PC-9 (cell line): ENCODE results near the gene NCK2. TPM values are rescaled to one million over a fixed set of nuclear protein-coding genes. Genes with fewer than 3 reads are reported as not detected.

Experiments used
- BruUV-seq: library from RNA; stranded (reverse); fragments of 400-500 nt; replicated peaks from 2 replicates; lab custom pipeline; 2021; lab: Mats Ljungman, UMichigan
- CTCF ChIA-PET: fragments of 300-600 bp; sonication (Branson Sonifier 250); formaldehyde crosslinking; loops from one replicate; lab custom pipeline; 2022; ENCODE audit warnings: antibody characterized with exemption; lab: Charles Lee
- POLR2A ChIA-PET: fragments of 300-600 bp; sonication (Branson Sonifier 250); formaldehyde crosslinking; loops from one replicate; lab custom pipeline; 2022; ENCODE audit warnings: antibody characterized with exemption; ENCODE audit not compliant: unreplicated experiment; lab: Charles Lee
- DNase-seq, 2 experiments: peaks; one replicate each; pipeline versions ENCODE4 v3.0.0 to v3.0.0-alpha.2; 2015 to 2022; ENCODE audit warnings: mixed read lengths in 1 of 2
- H2AFZ ChIP-seq: fragments of 200-600 bp; sonication (generic); 2 replicates; pipeline ENCODE4 v1.8.1; 2017; ENCODE audit warnings: antibody characterized with exemption
- H3F3A ChIP-seq: fragments of 200-600 bp; sonication (generic); 2 replicates; pipeline ENCODE4 v1.8.1; 2017; ENCODE audit warnings: antibody characterized with exemption, mild to moderate bottlenecking, low read depth; ENCODE audit not compliant: insufficient read depth
- H3K27ac ChIP-seq: fragments of 200-600 bp; sonication (generic); 2 replicates; pipeline ENCODE4 v1.6.1; 2016; ENCODE audit warnings: mixed run types
- H3K27me3 ChIP-seq: fragments of 200-600 bp; sonication (generic); 2 replicates; pipeline ENCODE4 v1.6.1; 2016; ENCODE audit warnings: low read depth, mixed run types; ENCODE audit not compliant: insufficient read depth
- H3K36me3 ChIP-seq: fragments of 200-600 bp; sonication (generic); 2 replicates; pipeline ENCODE4 v1.6.1; 2016; ENCODE audit warnings: low read depth, mixed run types
- H3K4me1 ChIP-seq: fragments of 200-600 bp; sonication (generic); replicated peaks from 2 replicates; pipeline ENCODE4 v1.6.1; 2016; ENCODE audit warnings: mixed run types; ENCODE audit not compliant: insufficient read depth
- H3K4me2 ChIP-seq: fragments of 200-600 bp; sonication (generic); 2 replicates; pipeline ENCODE4 v1.6.1; 2017; ENCODE audit warnings: mixed run types
- H3K4me3 ChIP-seq: fragments of 200-600 bp; sonication (generic); 2 replicates; pipeline ENCODE4 v1.6.1; 2016; ENCODE audit warnings: mixed run types
- H3K79me2 ChIP-seq: fragments of 200-600 bp; sonication (generic); 2 replicates; pipeline ENCODE4 v1.6.1; 2017; ENCODE audit warnings: low read depth, mixed run types
- H3K9me2 ChIP-seq: fragments of 200-600 bp; sonication (generic); 2 replicates; pipeline ENCODE4 v1.8.1; 2017; ENCODE audit warnings: mild to moderate bottlenecking; ENCODE audit not compliant: insufficient read depth
- H3K9me3 ChIP-seq: fragments of 200-600 bp; sonication (generic); 2 replicates; pipeline ENCODE4 v1.8.1; 2016; ENCODE audit warnings: low read depth; ENCODE audit not compliant: insufficient read depth
- H4K20me1 ChIP-seq: fragments of 200-600 bp; sonication (generic); 2 replicates; pipeline ENCODE4 v1.8.1; 2017; ENCODE audit not compliant: insufficient read depth
- EZH2 ChIP-seq: fragments of 200-600 bp; sonication (generic); IDR thresholded peaks from 2 replicates; pipeline ENCODE4 v1.8.0; 2017; ENCODE audit warnings: antibody characterized with exemption, low read depth
- intact Hi-C: fragments of 100-400 bp; cut with micrococcal nuclease; formaldehyde crosslinking; loops from one replicate; pipeline ENCODE4 v1.10.0; 2022; ENCODE audit not compliant: unreplicated experiment
- total RNA-seq: library from RNA; stranded (reverse); gene quantifications from 2 replicates; pipeline ENCODE4 v1.2.3, GENCODE V29; 2021
- TF ChIP-seq, protein P1 (sequence below): fragments of 200-600 bp; sonication (generic); conservative IDR thresholded peaks from 2 replicates; pipeline ENCODE4 v1.6.1; 2017; ENCODE audit warnings: mixed run types, antibody characterized with exemption, mild to moderate bottlenecking, moderate library complexity

NCK2 gene
- total RNA-seq, 1 experiment from 2014 or later, result 26.0 TPM

DNA sequence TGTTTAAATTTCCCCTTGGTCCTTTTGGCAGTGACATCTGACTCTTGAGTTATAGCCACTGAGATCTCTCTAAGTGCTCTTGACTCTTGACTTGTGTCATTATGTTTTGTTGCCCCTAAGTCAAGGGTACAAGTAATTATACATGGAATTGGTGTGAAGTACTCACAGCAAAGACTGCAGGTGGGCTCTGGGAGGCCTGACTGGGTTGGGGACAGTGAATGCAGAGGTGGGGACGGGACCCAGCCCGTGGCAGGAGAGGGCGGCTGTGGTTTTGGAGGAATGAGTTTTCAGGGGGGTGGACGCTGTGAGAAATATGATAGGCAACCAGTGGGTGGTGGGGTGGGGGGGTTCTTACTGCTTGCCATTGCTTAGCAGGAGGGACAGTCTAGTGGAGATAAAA lies 97.8 kb downstream of the NCK2 start:
- TF ChIP-seq, protein P1, sequence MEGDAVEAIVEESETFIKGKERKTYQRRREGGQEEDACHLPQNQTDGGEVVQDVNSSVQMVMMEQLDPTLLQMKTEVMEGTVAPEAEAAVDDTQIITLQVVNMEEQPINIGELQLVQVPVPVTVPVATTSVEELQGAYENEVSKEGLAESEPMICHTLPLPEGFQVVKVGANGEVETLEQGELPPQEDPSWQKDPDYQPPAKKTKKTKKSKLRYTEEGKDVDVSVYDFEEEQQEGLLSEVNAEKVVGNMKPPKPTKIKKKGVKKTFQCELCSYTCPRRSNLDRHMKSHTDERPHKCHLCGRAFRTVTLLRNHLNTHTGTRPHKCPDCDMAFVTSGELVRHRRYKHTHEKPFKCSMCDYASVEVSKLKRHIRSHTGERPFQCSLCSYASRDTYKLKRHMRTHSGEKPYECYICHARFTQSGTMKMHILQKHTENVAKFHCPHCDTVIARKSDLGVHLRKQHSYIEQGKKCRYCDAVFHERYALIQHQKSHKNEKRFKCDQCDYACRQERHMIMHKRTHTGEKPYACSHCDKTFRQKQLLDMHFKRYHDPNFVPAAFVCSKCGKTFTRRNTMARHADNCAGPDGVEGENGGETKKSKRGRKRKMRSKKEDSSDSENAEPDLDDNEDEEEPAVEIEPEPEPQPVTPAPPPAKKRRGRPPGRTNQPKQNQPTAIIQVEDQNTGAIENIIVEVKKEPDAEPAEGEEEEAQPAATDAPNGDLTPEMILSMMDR, result no peak
- TF ChIP-seq EZH2, result no peak
- H3K79me2 ChIP-seq, result no peaks in the 10 kb centered on the region

DNA sequence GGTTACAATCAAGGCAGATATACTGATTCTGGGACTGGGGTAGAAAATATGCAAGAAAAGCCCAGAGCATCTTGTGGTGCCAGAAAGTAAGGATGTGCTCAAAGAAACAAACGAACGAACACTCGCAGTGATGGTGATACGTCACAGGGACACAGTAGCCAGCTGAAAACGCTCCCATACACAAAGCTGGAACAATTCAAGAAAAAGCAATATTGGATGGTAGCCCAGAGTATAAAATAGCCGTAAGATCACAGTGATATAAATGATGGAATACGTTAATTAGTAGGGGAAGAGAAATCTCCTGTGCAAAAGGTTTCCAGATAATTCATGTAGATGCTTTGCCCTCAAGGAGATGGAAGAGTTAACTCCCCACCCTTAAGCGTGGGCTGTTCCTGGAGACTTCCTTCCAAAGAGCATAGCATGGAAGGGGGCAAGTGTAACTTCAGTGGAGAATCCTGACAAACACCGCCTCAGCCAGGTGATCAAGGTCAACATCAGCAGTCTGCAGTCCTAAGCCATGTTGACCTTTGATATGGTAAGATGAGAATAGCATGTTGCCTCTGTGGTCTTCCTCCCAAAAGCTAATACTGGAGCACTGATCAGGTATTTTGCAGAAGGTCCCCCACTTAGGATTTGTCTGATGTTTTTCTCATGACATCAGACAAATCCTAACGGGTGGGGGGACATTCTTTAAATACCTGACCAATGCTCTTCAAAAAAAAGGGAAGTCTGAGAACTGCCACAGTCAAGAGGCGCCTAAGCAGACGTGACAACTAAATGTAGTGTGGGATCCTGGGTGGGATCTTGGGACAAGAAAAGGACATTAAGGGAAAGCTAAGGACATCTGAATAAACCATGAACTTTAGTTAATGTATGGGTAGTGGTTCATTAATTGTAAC lies 99.0 kb downstream of the NCK2 start:
- DNase-seq, result no peak
- TF ChIP-seq EZH2, result no peak
- TF ChIP-seq, protein P1, result no peak
- ChIA-PET CTCF (interaction anchor here (0.7 kb wide), 1 partner anchor 35 kb away, joined by 12 read pairs; no protein-coding TSS in a partner anchor), POLR2A (no interaction called here)
- Histone ChIP-seq H3K9me2 (0 out of 2 replicates have a peak, but pooled peaks cover 5% of the 10 kb centered on the region), H3K4me2 (no peak overlapping the region), H3K79me2 (no peaks in the 10 kb centered on the region), H3F3A (peaks cover 6% of the 10 kb centered on the region; the same call in 1 of the 2 replicates), H3K4me3 (no peak overlapping the region), H3K4me1 (no peaks in the 10 kb centered on the region), H3K36me3 (no peaks in the 10 kb centered on the region), H4K20me1 (no peaks in the 10 kb centered on the region), H3K27me3 (no peaks in the 10 kb centered on the region), H2AFZ (no peak overlapping the region), H3K27ac (no peak overlapping the region), H3K9me3 (no peaks in the 10 kb centered on the region)
- intact Hi-C loops, result loop anchor here (1.0 kb wide), 1 partner anchor 10 kb away; no protein-coding TSS in a partner anchor
- no TSS peak for BruUV-seq

More for the DNA sequence above, 97.8 kb downstream of the NCK2 start:
- ChIA-PET POLR2A (no interaction called here), CTCF (no interaction called here)
- H3K27me3 ChIP-seq, result no peaks in the 10 kb centered on the region
- H2AFZ ChIP-seq, result no peak overlapping the region
- peaks cover 6% of the 10 kb centered on the region; the same call in 1 of the 2 replicates for H3F3A ChIP-seq
- H3K4me1 ChIP-seq, result no peaks in the 10 kb centered on the region
- intact Hi-C loops, result no loop called here
- H3K9me2 ChIP-seq, result 0 out of 2 replicates have a peak, but pooled peaks cover 5% of the 10 kb centered on the region
- no peak overlapping the region for H3K27ac ChIP-seq
- no peaks in the 10 kb centered on the region for H3K9me3 ChIP-seq
- no TSS peak for BruUV-seq
- DNase-seq, result no peak
- no peaks in the 10 kb centered on the region for H3K36me3 ChIP-seq
- no peaks in the 10 kb centered on the region for H4K20me1 ChIP-seq
- no peak overlapping the region for H3K4me2 ChIP-seq
- H3K4me3 ChIP-seq, result no peak overlapping the region

DNA sequence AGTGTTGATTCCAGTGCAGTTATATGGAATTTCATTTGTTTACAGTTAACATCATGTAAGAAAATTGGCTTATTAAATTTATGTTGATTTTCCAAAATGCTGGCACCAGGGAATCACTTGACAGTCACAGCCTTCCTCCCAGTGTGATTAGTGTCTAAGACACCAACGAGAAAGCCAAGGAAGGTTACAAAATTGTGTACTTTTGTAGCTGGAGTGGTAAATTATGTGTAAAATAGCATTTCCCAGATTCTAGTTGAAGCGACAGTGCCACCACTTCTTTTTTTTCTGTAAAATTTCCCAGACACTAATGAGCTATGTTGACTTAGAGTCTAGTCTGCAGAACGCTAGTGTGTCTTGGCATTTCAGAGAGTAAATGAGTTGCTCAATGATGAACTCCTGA lies 101.3 kb downstream of the NCK2 start:
- TF ChIP-seq EZH2, result no peak
- TF ChIP-seq, protein P1, result no peak
- ChIA-PET POLR2A (no interaction called here), CTCF (no interaction called here)
- Histone ChIP-seq H2AFZ (no peak overlapping the region), H3K4me1 (no peaks in the 10 kb centered on the region), H3F3A (peaks cover 6% of the 10 kb centered on the region; the same call in 1 of the 2 replicates), H3K4me2 (no peak overlapping the region), H3K9me2 (0 out of 2 replicates have a peak, but pooled peaks cover 5% of the 10 kb centered on the region), H3K9me3 (no peaks in the 10 kb centered on the region), H3K27me3 (no peaks in the 10 kb centered on the region), H3K36me3 (no peaks in the 10 kb centered on the region), H4K20me1 (no peaks in the 10 kb centered on the region), H3K27ac (no peak overlapping the region), H3K4me3 (no peak overlapping the region), H3K79me2 (no peaks in the 10 kb centered on the region; the same call in 1 of the 2 replicates)
- intact Hi-C loops, result no loop called here
- DNase-seq, result no peak
- BruUV-seq, result no TSS peak
